A673 (cell line): ENCODE data around the gene RXRA. TPM values are rescaled to one million over a fixed set of nuclear protein-coding genes. Genes with fewer than 3 reads are reported as not detected.

Experiments
- BruUV-seq: library from RNA; stranded (reverse); fragments of 400-500 nt; replicated peaks from 2 replicates; lab custom pipeline; 2021; lab: Mats Ljungman, UMichigan
- CTCF ChIA-PET: fragments of 300-600 bp; sonication (Branson Sonifier 250); formaldehyde crosslinking; loops from one replicate; lab custom pipeline; 2022; ENCODE audit warnings: antibody characterized with exemption; lab: Charles Lee
- POLR2A ChIA-PET: fragments of 300-600 bp; sonication (Branson Sonifier 250); formaldehyde crosslinking; loops from one replicate; lab custom pipeline; 2022; ENCODE audit warnings: antibody characterized with exemption; ENCODE audit not compliant: low non-redundant PET; lab: Charles Lee
- DNase-seq: peaks from one replicate; pipeline ENCODE4 v3.0.0-alpha.2; 2015; ENCODE audit warnings: low spot score
- H3K27ac ChIP-seq: fragments of 200-600 bp; sonication (generic); 2 replicates; pipeline ENCODE4 v1.5.1; 2016; ENCODE audit warnings: mixed run types, low read depth, mild to moderate bottlenecking, mixed read lengths, antibody characterized with exemption, low read length; ENCODE audit not compliant: poor library complexity, severe bottlenecking
- H3K27me3 ChIP-seq: fragments of 200-600 bp; sonication (generic); replicated peaks from 2 replicates; pipeline ENCODE4 v1.6.1; 2017; ENCODE audit warnings: mixed run types, low read depth, mild to moderate bottlenecking, mixed read lengths, antibody characterized with exemption, low read length; ENCODE audit not compliant: insufficient read depth, poor library complexity
- H3K36me3 ChIP-seq: fragments of 200-600 bp; sonication (generic); 2 replicates; pipeline ENCODE4 v1.6.1; 2016; ENCODE audit warnings: mixed run types, mild to moderate bottlenecking, mixed read lengths, antibody characterized with exemption, low read length; ENCODE audit not compliant: insufficient read depth, poor library complexity, severe bottlenecking
- H3K4me1 ChIP-seq: fragments of 200-600 bp; sonication (generic); 2 replicates; pipeline ENCODE4 v1.6.1; 2017; ENCODE audit warnings: mixed run types, mild to moderate bottlenecking, mixed read lengths, antibody characterized with exemption, low read length; ENCODE audit not compliant: insufficient read depth, poor library complexity, severe bottlenecking
- H3K4me3 ChIP-seq: fragments of 200-600 bp; sonication (generic); 2 replicates; pipeline ENCODE4 v1.5.1; 2016; ENCODE audit warnings: low read depth, mixed run types, mild to moderate bottlenecking, mixed read lengths, low read length; ENCODE audit not compliant: poor library complexity, severe bottlenecking
- H3K9me3 ChIP-seq: fragments of 200-600 bp; sonication (generic); 2 replicates; pipeline ENCODE4 v1.6.1; 2016; ENCODE audit warnings: mixed run types, low read depth, mild to moderate bottlenecking, mixed read lengths, antibody characterized with exemption, low read length; ENCODE audit not compliant: poor library complexity, severe bottlenecking
- CTCF ChIP-seq: fragments of 300-800, 200-600 bp; sonication (generic); conservative IDR thresholded peaks from 2 replicates; pipeline ENCODE4 v1.5.1; 2017; ENCODE audit warnings: low read depth, mild to moderate bottlenecking, antibody characterized with exemption, low read length, moderate library complexity, mixed read lengths
- EZH2 ChIP-seq: fragments of 200-600 bp; sonication (generic); IDR thresholded peaks from 2 replicates; pipeline ENCODE4 v1.6.1; 2017; ENCODE audit warnings: borderline replicate concordance, low read depth, mild to moderate bottlenecking, mixed read lengths, antibody characterized with exemption, low read length; ENCODE audit not compliant: poor library complexity, severe bottlenecking
- intact Hi-C: fragments of 100-400 bp; cut with micrococcal nuclease; formaldehyde crosslinking; loops from one replicate; pipeline ENCODE4 v1.10.0; 2022; ENCODE audit not compliant: unreplicated experiment
- total RNA-seq: library from RNA; stranded (reverse); gene quantifications from 2 replicates; pipeline ENCODE4 v1.2.3, GENCODE V29; 2021

The RXRA gene
- total RNA-seq, 1 experiment from 2014 or later = 54.1 TPM

GRCh38 chr9:134365791-134366222, 39.6 kb downstream of the RXRA start:
- Histone ChIP-seq H3K9me3 (no peaks in the 10 kb centered on the region), H3K4me1 (peaks cover 62% of the 10 kb centered on the region), H3K27ac (peak overlapping the region; percentile 86), H3K36me3 (no peaks in the 10 kb centered on the region), H3K4me3 (no peak overlapping the region), H3K27me3 (no peaks in the 10 kb centered on the region)
- intact Hi-C loops = loop anchor here (5.0 kb wide), 1 partner anchor 41 kb away; no protein-coding TSS in a partner anchor
- BruUV-seq = no TSS peak
- POLR2A ChIA-PET = interaction anchor here (0.9 kb wide), 1 partner anchor 69 kb away, joined by 10 read pairs; no protein-coding TSS in a partner anchor
- peak; percentile 79 for DNase-seq
- TF ChIP-seq CTCF (0 out of 2 replicates have a peak, but pooled peaks have one; percentile 12), EZH2 (no peak)
- CTCF ChIA-PET = no interaction called here

GRCh38 chr9:134366223-134367031, 40.2 kb downstream of the RXRA start:
- Histone ChIP-seq H3K9me3 (no peaks in the 10 kb centered on the region), H3K4me1 (peaks cover 57% of the 10 kb centered on the region), H3K4me3 (peak overlapping the region; percentile 6), H3K27me3 (no peaks in the 10 kb centered on the region), H3K27ac (peak overlapping the region; percentile 86), H3K36me3 (no peaks in the 10 kb centered on the region)
- intact Hi-C loops = loop anchor here (5.0 kb wide), 1 partner anchor 41 kb away; no protein-coding TSS in a partner anchor
- TF ChIP-seq CTCF (no peak), EZH2 (no peak)
- ChIA-PET CTCF (interaction anchor here (0.8 kb wide), 1 partner anchor 68 kb away, joined by 4 read pairs; no protein-coding TSS in a partner anchor), POLR2A (interaction anchor here (0.9 kb wide), 1 partner anchor 68 kb away, joined by 10 read pairs; no protein-coding TSS in a partner anchor)
- no TSS peak for BruUV-seq
- peak; percentile 94 for DNase-seq

GRCh38 chr9:134367061-134367460, 40.8 kb downstream of the RXRA start:
- no peak overlapping the region for H3K4me3 ChIP-seq
- H3K36me3 ChIP-seq = no peaks in the 10 kb centered on the region
- no peak for DNase-seq
- POLR2A ChIA-PET = interaction anchor here (0.9 kb wide), 1 partner anchor 68 kb away, joined by 10 read pairs; no protein-coding TSS in a partner anchor
- H3K27ac ChIP-seq = peak overlapping the region; percentile 86
- no TSS peak for BruUV-seq
- CTCF ChIA-PET = interaction anchor here (0.8 kb wide), 1 partner anchor 68 kb away, joined by 4 read pairs; no protein-coding TSS in a partner anchor
- intact Hi-C loops = loop anchor here (5.0 kb wide), 1 partner anchor 40 kb away; no protein-coding TSS in a partner anchor
- H3K27me3 ChIP-seq = no peaks in the 10 kb centered on the region
- peaks cover 53% of the 10 kb centered on the region for H3K4me1 ChIP-seq
- TF ChIP-seq EZH2 (no peak), CTCF (no peak)
- no peaks in the 10 kb centered on the region for H3K9me3 ChIP-seq
